ENCODE measurements around the gene SREK1IP1. TPM values are rescaled to one million over a fixed set of nuclear protein-coding genes. Genes with fewer than 3 reads are reported as not detected.

Gene SREK1IP1
- total RNA-seq, 2 experiments from 2014 or later: 19.0 to 20.6 TPM

- no peak for DNase-seq
- POLR2A ChIA-PET: no interaction called here
- peaks cover 54% of the 10 kb centered on the region for H3K27me3 Mint-ChIP-seq
- H3K4me3 Mint-ChIP-seq: peak overlapping the region; percentile 65
- no peaks in the 10 kb centered on the region for H3K9me3 Mint-ChIP-seq
- H3K27ac Mint-ChIP-seq: no peak overlapping the region
- H3K36me3 Mint-ChIP-seq: no peaks in the 10 kb centered on the region
- ATAC-seq (ENCODE audit: low read depth): no peak
- H3K4me1 Mint-ChIP-seq: peaks cover 6% of the 10 kb centered on the region
These were observed 78.4 kb downstream of the SREK1IP1 start for GRCh38 chr5:64690104-64690416.

GRCh38 chr5:64688965-64689364 lies 79.5 kb downstream of the SREK1IP1 start:
- no peak overlapping the region for H3K27ac Mint-ChIP-seq
- H3K4me3 Mint-ChIP-seq: no peak overlapping the region
- POLR2A ChIA-PET: no interaction called here
- H3K4me1 Mint-ChIP-seq: peaks cover 6% of the 10 kb centered on the region
- H3K27me3 Mint-ChIP-seq: peaks cover 50% of the 10 kb centered on the region
- no peaks in the 10 kb centered on the region for H3K36me3 Mint-ChIP-seq
- H3K9me3 Mint-ChIP-seq: no peaks in the 10 kb centered on the region
- no peak for ATAC-seq (ENCODE audit: low read depth)
- no peak for DNase-seq

GRCh38 chr5:64688391-64688790 lies 80.1 kb downstream of the SREK1IP1 start:
- no peaks in the 10 kb centered on the region for H3K9me3 Mint-ChIP-seq
- ATAC-seq (ENCODE audit: low read depth) (no peak), DNase-seq (no peak)
- no peak overlapping the region for H3K27ac Mint-ChIP-seq
- POLR2A ChIA-PET: no interaction called here
- no peaks in the 10 kb centered on the region for H3K36me3 Mint-ChIP-seq
- H3K27me3 Mint-ChIP-seq: peaks cover 44% of the 10 kb centered on the region
- peaks cover 6% of the 10 kb centered on the region for H3K4me1 Mint-ChIP-seq
- no peak overlapping the region for H3K4me3 Mint-ChIP-seq

- DNase-seq (no peak), ATAC-seq (ENCODE audit: low read depth) (no peak)
- Mint-ChIP-seq H3K4me1 (peaks cover 6% of the 10 kb centered on the region), H3K36me3 (no peaks in the 10 kb centered on the region), H3K9me3 (no peaks in the 10 kb centered on the region), H3K4me3 (no peak overlapping the region), H3K27ac (no peak overlapping the region), H3K27me3 (peaks cover 34% of the 10 kb centered on the region)
- POLR2A ChIA-PET: no interaction called here
These were observed 82.6 kb downstream of the SREK1IP1 start for GRCh38 chr5:64685866-64686265.

- ATAC-seq (ENCODE audit: low read depth) (no peak), DNase-seq (no peak)
- Mint-ChIP-seq H3K36me3 (no peaks in the 10 kb centered on the region), H3K9me3 (no peaks in the 10 kb centered on the region), H3K4me1 (no peaks in the 10 kb centered on the region), H3K4me3 (no peak overlapping the region), H3K27ac (no peak overlapping the region), H3K27me3 (peaks cover 16% of the 10 kb centered on the region)
- POLR2A ChIA-PET: no interaction called here
These were observed 85.9 kb downstream of the SREK1IP1 start for GRCh38 chr5:64682608-64683007.

GRCh38 chr5:64680289-64680688 lies 88.2 kb downstream of the SREK1IP1 start:
- no peak for DNase-seq
- Mint-ChIP-seq H3K27ac (no peak overlapping the region), H3K27me3 (peaks cover 5% of the 10 kb centered on the region), H3K9me3 (no peaks in the 10 kb centered on the region), H3K36me3 (no peaks in the 10 kb centered on the region), H3K4me3 (no peak overlapping the region), H3K4me1 (no peaks in the 10 kb centered on the region)
- no peak for ATAC-seq (ENCODE audit: low read depth)
- POLR2A ChIA-PET: no interaction called here

- POLR2A ChIA-PET: no interaction called here
- ATAC-seq (ENCODE audit: low read depth) (no peak), DNase-seq (no peak)
- H3K4me3 Mint-ChIP-seq: no peak overlapping the region
- no peak overlapping the region for H3K27ac Mint-ChIP-seq
- H3K9me3 Mint-ChIP-seq: peaks cover 2% of the 10 kb centered on the region
- no peaks in the 10 kb centered on the region for H3K36me3 Mint-ChIP-seq
- H3K4me1 Mint-ChIP-seq: no peaks in the 10 kb centered on the region
- peaks cover 5% of the 10 kb centered on the region for H3K27me3 Mint-ChIP-seq
These were observed 90.1 kb downstream of the SREK1IP1 start for GRCh38 chr5:64678374-64678773.

GRCh38 chr5:64671678-64672077 lies 96.8 kb downstream of the SREK1IP1 start:
- DNase-seq (no peak), ATAC-seq (ENCODE audit: low read depth) (no peak)
- Mint-ChIP-seq H3K4me3 (no peak overlapping the region), H3K27me3 (peaks cover 6% of the 10 kb centered on the region), H3K4me1 (no peaks in the 10 kb centered on the region), H3K36me3 (no peaks in the 10 kb centered on the region), H3K27ac (no peak overlapping the region), H3K9me3 (peaks cover 3% of the 10 kb centered on the region)
- POLR2A ChIA-PET: no interaction called here

GRCh38 chr5:64670277-64670676 lies 98.2 kb downstream of the SREK1IP1 start:
- Mint-ChIP-seq H3K27me3 (peaks cover 8% of the 10 kb centered on the region), H3K9me3 (peaks cover 3% of the 10 kb centered on the region), H3K4me3 (no peak overlapping the region), H3K27ac (no peak overlapping the region), H3K4me1 (no peaks in the 10 kb centered on the region), H3K36me3 (no peaks in the 10 kb centered on the region)
- POLR2A ChIA-PET: no interaction called here
- ATAC-seq (ENCODE audit: low read depth): no peak
- no peak for DNase-seq

Other genes starting within 250 kb of the SREK1IP1 start
- gene SHISAL2B, start 78.2 kb downstream of the SREK1IP1 start, total RNA-seq: not detected
- gene CWC27, start 239 bp upstream of the SREK1IP1 start, total RNA-seq: 10 to 100 TPM; 20.3 to 23.0 TPM